Left ventricle myocardium inferior (tissue), 1 donor: ENCODE data around the gene IQCM. TPM values are rescaled to one million over a fixed set of nuclear protein-coding genes. Genes with fewer than 3 reads are reported as not detected.

Experiments used
- DNase-seq: peaks from one replicate; pipeline ENCODE4 v3.0.0-alpha.2; 2020
- H3K27ac ChIP-seq: fragments of 200-600 bp; replicated peaks from 2 replicates; pipeline ENCODE4 v1.8.0; 2021
- H3K27me3 ChIP-seq: fragments of 200-600 bp; 2 replicates; pipeline ENCODE4 v1.8.0; 2021; ENCODE audit warnings: low read depth
- H3K36me3 ChIP-seq: fragments of 200-600 bp; 2 replicates; pipeline ENCODE4 v1.8.0; 2021
- H3K4me1 ChIP-seq: fragments of 200-600 bp; 2 replicates; pipeline ENCODE4 v1.8.0; 2021
- H3K4me3 ChIP-seq: fragments of 200-600 bp; 2 replicates; pipeline ENCODE4 v1.8.0; 2021; ENCODE audit warnings: mild to moderate bottlenecking, moderate library complexity
- H3K9me3 ChIP-seq: fragments of 200-600 bp; replicated peaks from 2 replicates; pipeline ENCODE4 v1.8.0; 2021
- intact Hi-C: fragments of 100-400 bp; cut with micrococcal nuclease; formaldehyde crosslinking; loops from one replicate; pipeline ENCODE4 v1.11.0; 2022
- total RNA-seq: library from RNA; stranded (reverse); fragmentation: NEBNext Ultra II Directional; extraction: Animal tissue kit (Norgen Biotek cat#: 25700); gene quantifications from one replicate; pipeline ENCODE4 v1.2.1, GENCODE V29; 2021
- TF ChIP-seq, protein P1 (sequence below): fragments of 200-600 bp; IDR thresholded peaks from 2 replicates; pipeline ENCODE4 v1.8.0; 2021; ENCODE audit warnings: antibody characterized with exemption, mild to moderate bottlenecking, borderline replicate concordance
- donor health status: DM: no; HTN: yes; CAD: no; lungs with severe emphysema.

The IQCM gene
- total RNA-seq, 1 donor from 2014 or later = not detected

DNA sequence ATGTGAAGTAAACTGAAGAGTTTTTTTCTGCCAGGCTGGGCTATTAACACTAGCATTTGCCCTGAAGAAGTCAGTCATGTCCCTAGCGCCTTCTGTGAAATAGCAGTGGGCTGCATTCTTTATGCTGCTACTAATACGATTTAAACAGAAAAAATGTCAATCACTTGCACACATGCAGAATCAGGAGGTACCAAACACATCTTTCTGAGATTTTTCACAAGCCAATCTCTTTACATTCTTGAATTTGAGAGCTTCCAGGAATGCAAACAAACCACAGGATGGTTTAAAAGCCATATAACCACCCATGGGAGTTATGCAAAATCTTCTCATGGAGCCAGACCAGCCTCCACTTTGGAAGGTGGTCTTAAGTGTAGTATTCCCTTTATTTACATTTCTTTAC lies 220.1 kb downstream of the IQCM start:
- H3K4me1 ChIP-seq = no peaks in the 10 kb centered on the region
- DNase-seq = no peak
- TF ChIP-seq, protein P1, sequence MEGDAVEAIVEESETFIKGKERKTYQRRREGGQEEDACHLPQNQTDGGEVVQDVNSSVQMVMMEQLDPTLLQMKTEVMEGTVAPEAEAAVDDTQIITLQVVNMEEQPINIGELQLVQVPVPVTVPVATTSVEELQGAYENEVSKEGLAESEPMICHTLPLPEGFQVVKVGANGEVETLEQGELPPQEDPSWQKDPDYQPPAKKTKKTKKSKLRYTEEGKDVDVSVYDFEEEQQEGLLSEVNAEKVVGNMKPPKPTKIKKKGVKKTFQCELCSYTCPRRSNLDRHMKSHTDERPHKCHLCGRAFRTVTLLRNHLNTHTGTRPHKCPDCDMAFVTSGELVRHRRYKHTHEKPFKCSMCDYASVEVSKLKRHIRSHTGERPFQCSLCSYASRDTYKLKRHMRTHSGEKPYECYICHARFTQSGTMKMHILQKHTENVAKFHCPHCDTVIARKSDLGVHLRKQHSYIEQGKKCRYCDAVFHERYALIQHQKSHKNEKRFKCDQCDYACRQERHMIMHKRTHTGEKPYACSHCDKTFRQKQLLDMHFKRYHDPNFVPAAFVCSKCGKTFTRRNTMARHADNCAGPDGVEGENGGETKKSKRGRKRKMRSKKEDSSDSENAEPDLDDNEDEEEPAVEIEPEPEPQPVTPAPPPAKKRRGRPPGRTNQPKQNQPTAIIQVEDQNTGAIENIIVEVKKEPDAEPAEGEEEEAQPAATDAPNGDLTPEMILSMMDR = no peak
- no peak overlapping the region for H3K4me3 ChIP-seq
- intact Hi-C loops = no loop called here
- H3K27me3 ChIP-seq = no peaks in the 10 kb centered on the region
- H3K27ac ChIP-seq = no peak overlapping the region
- H3K9me3 ChIP-seq = peaks cover 9% of the 10 kb centered on the region
- no peaks in the 10 kb centered on the region for H3K36me3 ChIP-seq

DNA sequence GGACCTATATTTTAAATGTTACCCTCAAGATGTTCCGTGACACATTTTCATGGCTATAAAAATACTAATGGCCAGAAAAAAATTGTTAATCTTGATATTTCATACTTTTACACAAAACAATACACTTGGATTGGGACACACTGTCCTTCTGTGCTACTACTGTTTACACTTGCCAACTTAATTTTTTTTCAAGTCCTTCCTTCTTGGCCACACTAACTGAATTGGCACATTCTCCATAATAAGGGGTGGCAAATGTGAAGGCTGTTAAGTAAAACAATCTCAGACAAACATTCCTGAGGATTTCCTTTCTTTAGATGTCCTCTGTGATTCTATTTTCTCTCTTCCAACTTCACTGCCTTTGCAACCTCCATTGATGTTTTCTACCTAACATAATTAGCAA lies 225.8 kb downstream of the IQCM start:
- DNase-seq = no peak
- H3K4me3 ChIP-seq = no peak overlapping the region
- H3K4me1 ChIP-seq = no peaks in the 10 kb centered on the region
- intact Hi-C loops = no loop called here
- TF ChIP-seq, protein P1 = no peak
- H3K27me3 ChIP-seq = no peaks in the 10 kb centered on the region
- no peaks in the 10 kb centered on the region for H3K36me3 ChIP-seq
- H3K27ac ChIP-seq = no peak overlapping the region
- peaks cover 49% of the 10 kb centered on the region for H3K9me3 ChIP-seq

DNA sequence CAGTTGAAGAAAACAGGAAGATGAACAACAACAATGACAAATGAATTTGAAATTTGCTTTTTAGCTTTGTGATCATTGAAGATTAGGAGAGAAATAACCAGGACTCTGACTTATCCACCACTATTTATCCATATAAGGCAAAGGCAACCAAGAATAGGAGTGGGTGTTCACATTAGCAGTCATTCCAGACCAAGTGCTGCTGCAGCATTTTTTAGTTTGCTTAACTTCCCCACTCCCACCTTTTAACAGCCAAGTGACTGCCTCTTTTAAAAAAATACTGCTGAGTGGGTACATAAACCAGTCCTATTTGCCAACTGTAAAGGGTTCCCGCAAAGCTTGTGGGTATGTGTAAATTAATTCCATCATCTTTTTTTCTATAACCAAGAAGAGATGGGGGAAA lies 230.9 kb downstream of the IQCM start:
- Histone ChIP-seq H3K27me3 (no peaks in the 10 kb centered on the region), H3K27ac (no peak overlapping the region), H3K9me3 (peaks cover 39% of the 10 kb centered on the region), H3K4me1 (no peaks in the 10 kb centered on the region), H3K4me3 (no peak overlapping the region), H3K36me3 (no peaks in the 10 kb centered on the region)
- intact Hi-C loops = no loop called here
- DNase-seq = no peak
- TF ChIP-seq, protein P1 = no peak

DNA sequence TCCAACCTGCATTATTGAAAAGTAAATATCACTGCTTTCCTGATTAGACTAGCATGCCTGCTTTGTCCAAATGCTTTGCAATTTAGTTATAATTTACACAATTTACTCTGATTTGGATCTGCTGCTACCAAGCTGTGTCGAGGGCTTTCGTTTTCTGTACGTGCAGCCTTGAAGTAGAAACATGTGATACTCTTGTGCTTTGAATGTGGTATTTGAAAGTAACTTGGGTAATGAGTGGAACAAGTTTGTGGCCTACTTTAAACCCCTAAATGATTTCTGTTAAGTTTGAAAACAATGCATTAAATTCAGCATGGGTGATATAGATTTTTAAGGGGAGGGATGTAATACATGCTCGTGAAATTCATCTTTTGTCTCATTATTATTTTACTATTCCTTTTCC lies 240.7 kb downstream of the IQCM start:
- no peaks in the 10 kb centered on the region for H3K4me1 ChIP-seq
- intact Hi-C loops = no loop called here
- H3K36me3 ChIP-seq = no peaks in the 10 kb centered on the region
- no peak overlapping the region for H3K27ac ChIP-seq
- H3K4me3 ChIP-seq = no peak overlapping the region
- no peak for DNase-seq
- TF ChIP-seq, protein P1 = no peak
- no peaks in the 10 kb centered on the region for H3K9me3 ChIP-seq
- H3K27me3 ChIP-seq = no peaks in the 10 kb centered on the region

DNA sequence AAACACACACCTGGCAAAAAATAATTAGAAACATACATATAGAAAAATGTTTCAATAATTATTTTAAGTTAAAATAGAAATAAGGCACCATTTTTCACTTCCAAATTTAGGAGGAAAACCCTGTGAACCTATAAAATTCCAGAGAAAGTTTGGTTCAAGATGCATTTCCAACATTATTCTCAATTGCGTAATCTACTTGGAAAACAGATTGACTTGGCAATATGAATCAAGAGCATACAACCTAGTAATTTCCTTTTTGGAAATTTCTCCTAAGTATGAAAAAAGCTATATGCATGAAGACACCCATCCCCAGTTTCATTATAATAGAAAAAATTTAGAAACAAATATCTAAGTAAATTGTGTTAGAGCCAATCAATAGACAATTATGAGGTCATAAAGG lies 242.9 kb downstream of the IQCM start:
- DNase-seq = no peak
- Histone ChIP-seq H3K4me3 (no peak overlapping the region), H3K9me3 (no peaks in the 10 kb centered on the region), H3K27me3 (no peaks in the 10 kb centered on the region), H3K4me1 (no peaks in the 10 kb centered on the region), H3K36me3 (no peaks in the 10 kb centered on the region), H3K27ac (no peak overlapping the region)
- intact Hi-C loops = no loop called here
- TF ChIP-seq, protein P1 = no peak

DNA sequence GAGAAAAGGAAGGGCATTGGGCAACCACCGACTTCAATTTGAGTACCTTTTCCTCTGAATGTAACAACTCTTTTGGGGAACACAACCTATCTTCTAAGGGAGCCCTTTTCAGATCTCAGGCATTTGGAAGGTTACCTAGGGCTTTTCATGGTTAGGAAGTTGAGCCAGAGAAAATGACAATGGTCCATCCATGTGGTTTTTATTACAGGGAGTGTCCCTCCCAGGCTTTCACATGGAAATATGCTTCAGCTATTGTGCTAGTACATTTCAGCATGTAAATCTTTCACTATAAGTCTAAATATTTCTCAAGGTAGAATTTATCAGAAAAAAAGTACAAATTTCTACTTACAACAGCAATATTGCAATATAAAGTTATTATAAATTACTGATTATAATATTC lies 259.8 kb downstream of the IQCM start:
- TF ChIP-seq, protein P1 = no peak
- no peaks in the 10 kb centered on the region for H3K9me3 ChIP-seq
- H3K27ac ChIP-seq = no peak overlapping the region
- H3K4me1 ChIP-seq = no peaks in the 10 kb centered on the region
- no peak for DNase-seq
- intact Hi-C loops = no loop called here
- no peaks in the 10 kb centered on the region for H3K27me3 ChIP-seq
- no peaks in the 10 kb centered on the region for H3K36me3 ChIP-seq
- no peak overlapping the region for H3K4me3 ChIP-seq
